ENCODE data around the gene PDE7B.

GRCh38 chr6:135888818-135889217, 37.3 kb downstream of the PDE7B start:
- TF ChIP-seq EZH2 (IDR thresholded peaks at IDR 0.05; ENCODE audit: borderline replicate concordance, low read depth, low read length, poor library complexity, severe bottlenecking) (no peak), CTCF (conservative IDR thresholded peaks at IDR 0.05; ENCODE audit: low read depth, low read length) (no peak)

Measured in A673 (cell line).